Measurements from ENCODE around the gene IFNK.

The IFNK gene

GRCh38 chr9:27573634-27574590, 49.8 kb downstream of the IFNK start:
- peak; percentile 97 for DNase-seq (ENCODE audit: low spot score)
